Measurements from ENCODE around the gene ITPR1. TPM values are rescaled to one million over a fixed set of nuclear protein-coding genes. Genes with fewer than 3 reads are reported as not detected.

Gene ITPR1
- total RNA-seq, 1 donor from 2014 or later, result 53.1 TPM

- Mint-ChIP-seq H3K4me1 (ENCODE audit: unreplicated experiment) (peaks cover 29% of the 10 kb centered on the region), H3K4me3 (ENCODE audit: unreplicated experiment) (peak overlapping the region; percentile 94), H3K9me3 (ENCODE audit: unreplicated experiment) (no peaks in the 10 kb centered on the region), H3K27ac (ENCODE audit: unreplicated experiment) (no peak overlapping the region), H3K27me3 (ENCODE audit: unreplicated experiment) (peaks cover 5% of the 10 kb centered on the region), H3K36me3 (ENCODE audit: low read depth, unreplicated experiment) (peaks cover 5% of the 10 kb centered on the region)
- DNase-seq (ENCODE audit: low spot score), result no peak
- no peak for TF ChIP-seq CTCF (IDR thresholded peaks at IDR 0.05; ENCODE audit: unreplicated experiment)
These were observed 1.7 kb downstream of the ITPR1 start for GRCh38 chr3:4494895-4495264.

DNA sequence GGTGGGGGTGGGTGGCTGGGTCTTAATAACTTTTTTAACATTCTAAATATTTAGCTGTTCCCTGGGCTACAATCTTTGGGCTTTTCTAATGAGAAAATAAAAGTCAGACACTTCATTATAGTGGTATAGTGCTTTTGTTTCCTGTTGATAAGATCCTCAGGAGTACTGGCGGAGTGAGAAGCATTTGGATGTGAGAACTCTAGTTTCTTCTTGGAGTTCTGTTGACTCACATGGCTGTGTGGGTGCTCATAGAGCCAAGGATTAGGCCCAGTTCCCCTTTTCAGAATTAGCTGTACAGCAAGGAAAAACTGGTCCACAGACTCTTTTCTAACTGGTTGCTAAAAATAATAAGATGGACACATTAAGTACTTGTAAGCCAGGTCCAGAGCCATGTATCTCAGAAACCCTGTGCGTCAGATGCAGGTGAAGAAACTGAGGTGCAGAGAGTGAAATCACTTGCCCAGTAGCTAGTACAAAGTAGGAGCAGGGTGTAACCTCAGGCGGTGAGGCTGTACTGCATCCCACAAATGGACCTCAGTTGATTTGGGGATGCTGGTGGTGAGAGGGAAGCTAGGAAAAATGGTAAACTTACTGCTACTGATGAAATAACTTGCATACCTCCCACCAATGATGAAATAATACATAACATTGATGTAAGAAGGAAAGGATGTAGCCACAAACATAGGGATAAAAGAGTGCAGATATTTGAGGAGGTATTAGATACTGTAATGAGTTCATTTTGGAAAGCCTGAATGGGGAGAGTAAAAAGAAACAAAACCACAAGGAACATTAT is 2.3 kb downstream of the ITPR1 start:
- no peaks in the 10 kb centered on the region for H3K9me3 Mint-ChIP-seq (ENCODE audit: unreplicated experiment)
- peaks cover 29% of the 10 kb centered on the region for H3K4me1 Mint-ChIP-seq (ENCODE audit: unreplicated experiment)
- peak overlapping the region; percentile 94 for H3K4me3 Mint-ChIP-seq (ENCODE audit: unreplicated experiment)
- H3K27me3 Mint-ChIP-seq (ENCODE audit: unreplicated experiment), result peaks cover 5% of the 10 kb centered on the region
- no peak for TF ChIP-seq CTCF (IDR thresholded peaks at IDR 0.05; ENCODE audit: unreplicated experiment)
- peaks cover 9% of the 10 kb centered on the region for H3K36me3 Mint-ChIP-seq (ENCODE audit: low read depth, unreplicated experiment)
- no peak for DNase-seq (ENCODE audit: low spot score)
- no peak overlapping the region for H3K27ac Mint-ChIP-seq (ENCODE audit: unreplicated experiment)

DNA sequence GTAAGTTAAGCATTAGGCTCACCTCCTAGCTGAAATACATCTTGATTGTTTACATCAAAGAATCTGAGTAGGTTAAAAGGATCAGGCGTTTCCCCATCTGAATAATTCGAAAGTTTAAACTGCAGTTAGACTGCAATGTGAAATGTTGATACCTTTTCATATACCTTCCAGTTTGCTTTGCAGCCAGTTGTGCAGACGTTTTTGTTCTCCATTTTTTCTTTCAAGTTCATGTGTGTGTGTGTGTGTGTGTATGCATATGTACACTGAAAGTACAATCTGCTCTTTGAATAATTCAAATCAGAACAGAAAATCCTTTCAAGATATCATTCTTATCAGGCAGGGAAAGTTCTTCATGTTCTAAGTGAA is 2.9 kb downstream of the ITPR1 start:
- Mint-ChIP-seq H3K36me3 (ENCODE audit: low read depth, unreplicated experiment) (peaks cover 9% of the 10 kb centered on the region), H3K9me3 (ENCODE audit: unreplicated experiment) (no peaks in the 10 kb centered on the region), H3K4me3 (ENCODE audit: unreplicated experiment) (no peak overlapping the region)

DNA sequence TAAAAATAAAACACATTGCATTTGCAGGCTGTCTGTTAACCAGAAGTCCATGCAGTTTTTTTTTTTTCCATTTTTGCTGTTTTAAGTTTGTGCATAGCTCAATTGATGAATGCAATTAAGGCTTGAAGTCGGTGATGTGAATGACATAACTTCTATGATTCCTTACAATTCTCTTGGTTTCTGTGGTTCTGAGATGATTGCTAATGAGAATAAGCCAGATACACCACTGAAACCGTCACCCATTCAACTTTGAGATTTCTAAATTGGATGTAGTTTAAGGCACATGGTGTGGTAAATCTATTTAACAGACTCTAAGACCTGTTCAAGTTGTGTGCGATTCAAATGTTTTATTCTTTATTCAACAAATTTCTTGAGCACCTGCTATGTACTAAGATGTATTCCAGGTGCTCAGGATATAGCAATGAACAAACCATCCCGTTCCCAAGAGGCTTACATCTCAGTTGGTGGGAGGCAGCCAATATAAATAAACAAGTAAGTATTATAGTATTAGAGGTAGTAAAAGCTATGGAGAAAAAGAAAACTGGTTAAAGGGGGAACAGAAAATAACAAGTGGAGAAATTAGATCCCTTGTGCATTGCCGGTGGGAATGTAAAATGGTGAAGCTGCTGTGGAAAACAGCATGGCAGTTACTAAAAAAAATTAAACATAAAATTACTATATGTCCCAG is 4.0 kb downstream of the ITPR1 start:
- no peak for DNase-seq (ENCODE audit: low spot score)
- no peaks in the 10 kb centered on the region for H3K9me3 Mint-ChIP-seq (ENCODE audit: unreplicated experiment)
- H3K4me1 Mint-ChIP-seq (ENCODE audit: unreplicated experiment), result peaks cover 28% of the 10 kb centered on the region
- peaks cover 5% of the 10 kb centered on the region for H3K27me3 Mint-ChIP-seq (ENCODE audit: unreplicated experiment)
- TF ChIP-seq CTCF (IDR thresholded peaks at IDR 0.05; ENCODE audit: unreplicated experiment), result no peak
- H3K4me3 Mint-ChIP-seq (ENCODE audit: unreplicated experiment), result no peak overlapping the region
- no peak overlapping the region for H3K27ac Mint-ChIP-seq (ENCODE audit: unreplicated experiment)
- H3K36me3 Mint-ChIP-seq (ENCODE audit: low read depth, unreplicated experiment), result peaks cover 9% of the 10 kb centered on the region

More for the DNA sequence above, 2.9 kb downstream of the ITPR1 start:
- Mint-ChIP-seq H3K4me1 (ENCODE audit: unreplicated experiment) (peaks cover 27% of the 10 kb centered on the region), H3K27me3 (ENCODE audit: unreplicated experiment) (peaks cover 5% of the 10 kb centered on the region), H3K27ac (ENCODE audit: unreplicated experiment) (no peak overlapping the region)
- no peak for TF ChIP-seq CTCF (IDR thresholded peaks at IDR 0.05; ENCODE audit: unreplicated experiment)
- DNase-seq (ENCODE audit: low spot score), result no peak

DNA sequence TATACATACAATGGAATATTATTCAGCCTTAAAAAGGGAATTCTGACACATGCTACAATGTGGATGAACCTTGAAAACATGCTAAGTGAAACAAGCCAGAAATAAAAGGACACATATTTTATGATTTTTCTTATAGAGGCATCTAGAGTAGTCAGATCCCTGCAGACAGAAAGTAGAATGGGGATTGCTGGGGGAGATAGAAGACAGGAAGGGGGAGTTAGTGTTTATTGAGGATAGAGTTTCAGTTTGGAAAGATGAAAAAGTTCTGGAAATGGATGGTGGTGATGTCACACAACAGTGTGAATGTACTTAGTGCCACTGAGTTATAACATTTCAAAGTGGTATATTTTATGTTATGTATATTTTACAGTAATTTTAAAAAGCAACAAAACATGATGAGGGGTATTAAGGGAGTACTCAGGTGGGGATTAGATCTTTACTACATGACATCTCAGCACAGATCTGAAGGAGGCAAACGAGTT is 4.7 kb downstream of the ITPR1 start:
- H3K27me3 Mint-ChIP-seq (ENCODE audit: unreplicated experiment), result peaks cover 5% of the 10 kb centered on the region
- no peaks in the 10 kb centered on the region for H3K9me3 Mint-ChIP-seq (ENCODE audit: unreplicated experiment)
- no peak for DNase-seq (ENCODE audit: low spot score)
- TF ChIP-seq CTCF (IDR thresholded peaks at IDR 0.05; ENCODE audit: unreplicated experiment), result no peak
- peaks cover 28% of the 10 kb centered on the region for H3K4me1 Mint-ChIP-seq (ENCODE audit: unreplicated experiment)
- no peak overlapping the region for H3K27ac Mint-ChIP-seq (ENCODE audit: unreplicated experiment)
- H3K36me3 Mint-ChIP-seq (ENCODE audit: low read depth, unreplicated experiment), result peaks cover 9% of the 10 kb centered on the region
- H3K4me3 Mint-ChIP-seq (ENCODE audit: unreplicated experiment), result no peak overlapping the region
